Measurements from ENCODE around the gene TCL1A.

DNA sequence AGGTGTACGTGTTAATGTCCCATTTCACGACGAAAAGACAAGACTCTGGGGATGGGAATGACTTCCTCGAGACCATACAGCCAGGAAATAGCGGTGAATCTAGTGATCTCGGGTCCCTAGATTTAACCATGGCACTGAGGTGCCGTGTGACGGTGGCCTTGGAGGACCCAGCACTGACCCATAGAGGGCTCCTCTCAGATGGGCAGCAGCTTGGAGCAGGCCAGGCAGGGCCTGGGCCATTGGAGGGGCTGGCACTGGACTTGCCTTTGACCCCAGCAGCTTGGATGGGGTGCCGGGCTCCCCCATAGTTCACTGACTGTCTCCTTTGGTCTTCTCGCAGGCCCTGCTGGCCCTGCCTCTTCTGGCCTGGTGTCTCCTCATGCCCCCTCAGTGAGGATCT, 22.3 kb downstream of the TCL1A start:
- TF ChIP-seq, protein P1, sequence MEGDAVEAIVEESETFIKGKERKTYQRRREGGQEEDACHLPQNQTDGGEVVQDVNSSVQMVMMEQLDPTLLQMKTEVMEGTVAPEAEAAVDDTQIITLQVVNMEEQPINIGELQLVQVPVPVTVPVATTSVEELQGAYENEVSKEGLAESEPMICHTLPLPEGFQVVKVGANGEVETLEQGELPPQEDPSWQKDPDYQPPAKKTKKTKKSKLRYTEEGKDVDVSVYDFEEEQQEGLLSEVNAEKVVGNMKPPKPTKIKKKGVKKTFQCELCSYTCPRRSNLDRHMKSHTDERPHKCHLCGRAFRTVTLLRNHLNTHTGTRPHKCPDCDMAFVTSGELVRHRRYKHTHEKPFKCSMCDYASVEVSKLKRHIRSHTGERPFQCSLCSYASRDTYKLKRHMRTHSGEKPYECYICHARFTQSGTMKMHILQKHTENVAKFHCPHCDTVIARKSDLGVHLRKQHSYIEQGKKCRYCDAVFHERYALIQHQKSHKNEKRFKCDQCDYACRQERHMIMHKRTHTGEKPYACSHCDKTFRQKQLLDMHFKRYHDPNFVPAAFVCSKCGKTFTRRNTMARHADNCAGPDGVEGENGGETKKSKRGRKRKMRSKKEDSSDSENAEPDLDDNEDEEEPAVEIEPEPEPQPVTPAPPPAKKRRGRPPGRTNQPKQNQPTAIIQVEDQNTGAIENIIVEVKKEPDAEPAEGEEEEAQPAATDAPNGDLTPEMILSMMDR (IDR thresholded peaks at IDR 0.05; ENCODE audit: insufficient read depth, low read depth, low read length) = no peak
- no peak for TF ChIP-seq EZH2 (IDR thresholded peaks at IDR 0.05; ENCODE audit: insufficient read depth, low read length)

Data from astrocyte (in vitro differentiated cells and primary cell).